Activated T-cell treated with anti-CD3 and anti-CD28 coated beads for 1 hour (primary cell): ENCODE results near the gene SNRNP25.

Experiments used
- DNase-seq: peaks from one replicate; pipeline ENCODE4 v3.0.0-alpha.2; 2020; ENCODE audit warnings: low read depth

The SNRNP25 gene

GRCh38 chr16:63998-64913 is 10.6 kb downstream of the SNRNP25 start:
- no peak for DNase-seq

DNA sequence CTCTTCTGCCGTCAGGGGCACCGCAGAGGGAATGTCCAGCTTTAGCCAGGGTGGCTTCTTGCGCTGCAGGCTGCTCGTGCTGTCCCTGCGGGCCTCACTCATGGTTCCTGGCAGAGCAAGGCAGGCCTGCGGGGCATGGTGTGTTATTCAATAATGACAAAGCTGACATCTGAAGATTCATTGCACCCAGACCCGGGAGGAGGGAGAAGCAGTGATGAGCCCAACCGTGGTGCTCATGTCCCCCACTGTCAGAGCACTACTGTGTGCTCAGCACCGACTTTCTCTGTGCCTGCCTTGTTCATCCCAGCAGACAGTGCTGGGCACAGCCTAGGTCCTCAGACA is 11.3 kb downstream of the SNRNP25 start:
- no peak for DNase-seq

DNA sequence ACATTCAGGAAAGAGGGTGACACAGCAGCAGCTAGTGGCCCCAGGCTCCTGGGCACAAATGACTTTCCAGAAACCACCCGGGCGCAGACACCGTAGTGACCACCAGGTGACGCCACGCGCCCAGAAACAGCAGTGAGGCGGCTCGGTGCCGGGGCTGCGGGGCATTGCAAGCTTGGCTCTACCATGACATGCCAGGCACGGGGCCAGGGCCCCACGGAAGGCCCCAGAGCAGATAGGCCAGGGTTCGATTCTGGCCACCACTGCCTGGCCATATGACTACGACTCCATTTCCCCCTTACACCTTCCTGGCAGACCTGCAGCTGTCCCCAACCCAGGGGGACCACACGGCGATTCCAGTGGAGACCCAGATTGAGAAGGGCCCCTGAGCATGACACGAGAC is 12.1 kb downstream of the SNRNP25 start:
- peak; percentile 84 for DNase-seq

- no peak for DNase-seq
Observed at GRCh38 chr16:66309-67182, 12.9 kb downstream of the SNRNP25 start.

DNA sequence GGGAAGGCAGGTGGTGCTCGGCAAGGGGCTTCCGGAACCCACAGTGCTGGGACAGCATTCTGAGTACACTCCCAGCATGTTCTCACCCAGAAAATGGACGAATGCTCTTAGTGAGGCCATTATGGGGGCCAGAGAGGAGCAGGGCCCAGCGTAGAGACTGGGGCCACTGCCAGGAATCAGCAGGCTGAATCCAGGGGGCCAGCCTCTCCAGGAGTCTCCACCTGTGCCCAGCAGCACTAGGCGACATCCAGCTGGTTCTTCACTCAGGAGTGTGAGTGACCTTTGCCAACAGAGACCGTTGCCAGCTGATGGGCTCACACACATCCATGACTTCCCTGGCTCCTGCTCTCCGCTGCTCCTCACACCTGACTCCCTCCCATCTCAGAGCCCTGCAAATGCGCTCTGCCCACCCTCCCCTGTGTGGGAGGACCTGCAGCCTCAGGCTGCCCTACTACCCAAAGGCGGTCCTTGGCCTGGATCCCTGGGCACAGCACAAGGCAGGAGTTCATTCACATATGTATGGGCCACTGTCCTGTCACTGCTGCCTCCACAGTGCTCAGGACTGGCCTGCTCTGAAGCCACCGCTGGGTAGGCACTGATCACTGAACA is 13.7 kb downstream of the SNRNP25 start:
- no peak for DNase-seq

- no peak for DNase-seq
Observed at GRCh38 chr16:67884-68789, 14.5 kb downstream of the SNRNP25 start.

DNA sequence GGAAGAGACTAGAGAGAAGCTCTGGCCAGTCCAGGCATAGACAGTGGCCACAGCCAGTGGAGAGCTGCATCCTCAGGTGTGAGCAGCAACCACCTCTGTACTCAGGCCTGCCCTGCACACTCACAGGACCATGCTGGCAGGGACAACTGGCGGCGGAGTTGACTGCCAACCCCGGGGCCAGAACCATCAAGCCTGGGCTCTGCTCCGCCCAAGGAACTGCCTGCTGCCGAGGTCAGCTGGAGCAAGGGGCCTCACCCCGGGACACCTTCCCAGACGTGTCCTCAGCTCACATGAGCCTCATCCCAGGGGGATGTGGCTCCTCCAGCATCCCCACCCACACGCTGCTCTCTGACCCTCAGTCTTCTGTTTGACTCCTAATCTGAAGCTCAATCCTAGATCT is 15.6 kb downstream of the SNRNP25 start:
- DNase-seq = no peak

DNA sequence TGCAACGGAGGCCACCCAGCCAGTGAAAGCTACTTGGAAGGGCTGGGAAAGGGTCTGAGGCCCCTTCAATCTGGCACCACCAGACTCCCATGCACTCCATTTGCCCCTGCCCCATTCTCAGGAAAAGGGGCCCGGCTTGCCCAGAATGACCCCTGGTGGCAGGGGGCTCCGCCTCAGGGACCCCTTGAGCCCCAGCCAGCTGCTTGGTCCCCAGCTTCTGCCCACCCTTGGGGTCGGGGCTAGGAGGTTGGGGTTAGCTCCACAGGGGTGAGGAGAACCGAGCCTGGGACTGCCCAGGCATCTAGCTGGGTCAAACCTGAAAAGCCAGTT is 17.5 kb downstream of the SNRNP25 start:
- DNase-seq = no peak

- no peak for DNase-seq
Observed at GRCh38 chr16:71540-72401, 18.1 kb downstream of the SNRNP25 start.

DNA sequence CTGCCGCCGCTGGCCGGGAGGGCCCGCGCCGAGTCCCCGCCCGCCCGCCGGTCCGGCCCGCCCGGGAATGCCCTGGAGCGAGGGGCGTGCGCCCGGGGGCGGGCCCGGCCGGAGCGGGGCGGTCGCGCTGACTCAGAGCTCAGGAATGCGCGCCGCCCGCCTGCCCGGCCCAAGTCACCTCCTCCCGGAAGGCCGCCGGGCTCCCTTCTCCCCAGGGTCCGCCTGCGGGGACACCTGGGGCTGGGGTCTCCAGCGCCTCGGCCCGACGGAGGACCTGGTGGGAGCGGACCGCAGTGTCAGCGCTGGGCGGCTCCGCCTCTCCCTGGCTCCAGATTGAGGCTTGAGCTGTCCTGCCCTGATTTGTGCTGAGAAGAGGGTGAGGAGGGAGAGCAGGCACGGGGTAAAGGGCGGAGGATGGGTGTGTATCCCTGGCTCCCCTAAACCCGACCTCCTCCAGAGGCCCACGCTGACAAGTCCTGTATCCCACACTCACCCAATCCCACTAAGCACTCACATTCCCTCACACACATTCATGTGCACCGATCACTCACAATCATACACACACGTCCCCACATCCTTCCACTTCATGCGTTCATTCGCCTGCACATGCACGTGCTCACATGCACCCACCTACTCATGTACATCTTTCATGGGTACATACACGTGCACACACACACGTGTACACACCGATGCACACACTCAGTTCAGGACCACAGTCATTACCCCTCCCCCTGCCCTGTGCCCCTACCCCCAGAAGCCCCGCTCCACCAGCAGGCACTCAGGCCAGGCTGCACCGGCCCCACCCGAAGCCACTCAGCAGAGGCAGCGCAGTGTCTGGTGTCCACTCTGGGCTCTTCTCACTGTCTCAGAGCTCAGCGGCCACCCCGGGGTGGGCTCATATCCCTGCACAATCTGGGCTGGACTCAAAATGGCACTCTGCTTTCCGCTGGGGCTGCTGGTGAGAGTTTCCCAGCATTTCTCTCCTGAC is 19.2 kb downstream of the SNRNP25 start, which contains the start of gene RHBDF1:
TSS of gene RHBDF1 (minus strand) at position 71 of the 988 bp plus-strand sequence. CDS start 7,616 bp downstream, outside the sequence.
- no peak for DNase-seq

GRCh38 chr16:74051-74746 is 20.6 kb downstream of the SNRNP25 start:
- DNase-seq = no peak

DNA sequence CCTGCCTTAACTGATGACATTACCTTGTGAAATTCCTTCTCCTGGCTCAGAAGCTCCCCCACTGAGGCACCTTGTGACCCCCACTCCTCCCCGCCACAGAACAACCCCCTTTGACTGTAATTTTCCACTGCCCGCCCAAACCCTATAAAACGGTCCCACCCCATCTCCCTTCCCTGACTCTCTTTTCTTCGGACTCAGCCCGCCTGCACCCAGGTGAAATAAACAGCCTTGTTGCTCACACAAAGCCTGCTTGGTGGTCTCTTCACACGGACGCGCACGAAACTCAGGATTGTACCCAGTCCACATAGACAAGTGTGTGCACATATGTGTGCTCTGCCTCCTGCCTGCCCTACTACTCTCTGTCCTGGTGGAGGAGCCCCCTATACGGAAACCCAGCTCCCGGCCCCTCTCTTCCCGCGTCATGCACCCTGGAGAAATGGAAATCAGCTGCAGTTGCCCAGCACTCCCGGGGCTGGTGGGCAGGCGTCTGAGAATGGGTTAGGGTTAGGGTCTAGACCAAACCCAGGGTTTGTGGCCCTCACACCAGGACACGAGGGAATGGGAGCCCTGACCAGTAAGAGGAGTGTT is 21.2 kb downstream of the SNRNP25 start:
- no peak for DNase-seq

- DNase-seq = no peak
Observed at GRCh38 chr16:75580-76501, 22.2 kb downstream of the SNRNP25 start.

DNA sequence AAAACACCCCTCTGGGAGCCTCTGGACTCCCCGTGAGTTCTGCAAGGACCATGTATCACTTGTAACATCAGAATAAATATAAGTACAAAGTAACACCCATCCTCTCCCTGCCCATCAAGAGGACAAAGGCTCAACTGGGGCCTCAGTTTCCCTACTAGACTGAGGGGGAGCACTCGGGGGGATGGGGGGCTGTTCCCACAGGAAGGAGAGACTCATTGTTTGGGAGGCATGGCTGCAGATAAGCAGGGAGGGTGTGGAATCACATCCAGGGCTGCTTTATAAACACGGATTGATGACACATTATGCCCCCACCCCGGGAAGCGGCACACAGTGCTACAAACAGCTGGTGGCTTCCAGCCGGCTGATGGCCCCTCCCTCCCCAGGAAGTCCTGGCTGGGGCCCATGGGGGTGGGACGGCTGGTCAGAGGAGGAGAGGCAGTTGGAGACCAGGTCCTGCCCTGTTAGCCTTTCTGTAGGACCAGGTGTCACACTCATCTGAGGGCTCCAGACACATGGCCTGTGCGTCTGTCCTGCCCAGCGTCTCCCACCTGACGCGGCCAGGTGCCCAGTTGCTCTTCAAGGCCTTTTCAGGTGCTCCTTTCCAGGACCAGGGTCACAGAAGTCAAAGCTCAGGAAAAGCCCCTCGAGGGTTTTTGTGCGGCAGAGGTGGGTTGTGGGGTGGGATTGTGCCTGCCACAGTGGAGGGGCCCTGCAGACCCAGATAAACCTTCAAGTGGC is 23.1 kb downstream of the SNRNP25 start:
- no peak for DNase-seq

- DNase-seq = no peak
Observed at GRCh38 chr16:77273-77806, 23.7 kb downstream of the SNRNP25 start.

- peak; percentile 75 for DNase-seq
Observed at GRCh38 chr16:77807-78443, 24.3 kb downstream of the SNRNP25 start, which contains the start of gene MPG. Gene MPG (plus strand): TSS chr16:78225. CDS start chr16:78310, 85 bp downstream.
